ENCODE results near the gene IFI27L1. TPM values are rescaled to one million over a fixed set of nuclear protein-coding genes. Genes with fewer than 3 reads are reported as not detected.

The IFI27L1 gene
- total RNA-seq, 1 experiment from 2014 or later, result 27.6 TPM

DNA sequence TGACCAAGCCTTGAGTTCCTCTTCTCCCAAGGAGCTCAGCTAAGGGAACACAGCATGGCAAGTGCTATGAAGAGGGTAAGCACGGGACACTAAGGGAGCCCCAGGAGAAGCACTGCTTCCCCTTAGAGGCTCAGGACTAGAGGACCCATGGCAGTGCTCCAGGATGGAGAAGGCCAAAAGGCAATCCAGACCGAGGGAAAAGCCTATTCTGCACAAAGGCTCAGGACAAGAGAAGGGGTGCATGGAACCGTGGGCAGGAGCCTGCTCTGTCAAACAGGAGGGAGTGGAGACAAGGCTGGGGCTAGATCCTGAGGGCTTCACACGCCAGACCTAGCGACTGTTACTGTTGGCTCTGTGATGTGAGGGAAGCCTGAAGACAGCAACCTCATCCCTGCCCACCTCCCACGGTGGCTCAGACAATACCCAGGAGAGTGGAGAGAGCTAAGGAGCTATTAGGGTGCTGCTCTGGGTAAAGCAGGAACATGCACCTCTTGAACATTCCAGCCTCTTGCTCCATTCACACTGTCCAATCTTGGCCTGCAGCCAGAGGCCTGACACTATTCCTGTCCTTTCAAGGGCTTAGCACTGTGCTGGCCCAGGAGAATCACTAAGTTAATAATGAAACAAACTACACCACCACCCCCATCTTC lies 30.8 kb upstream of the IFI27L1 start:
- no peak overlapping the region for H3K27ac Mint-ChIP-seq
- peaks cover 11% of the 10 kb centered on the region for H3K4me1 Mint-ChIP-seq
- DNase-seq (ENCODE audit: low spot score) (no peak), ATAC-seq (no peak)
- H3K36me3 Mint-ChIP-seq, result peaks cover 70% of the 10 kb centered on the region
- ChIA-PET CTCF (interaction anchor here (0.6 to 4.0 kb wide), 10 partner anchors 14 to 257 kb away, joined by 3 to 31 read pairs (median 7); partner anchors contain the start of genes DDX24, IFI27L1 and IFI27L2), POLR2A (interaction anchor here (0.7 kb wide), 1 partner anchor 332 kb away, joined by 3 read pairs; no protein-coding TSS in a partner anchor)
- no peaks in the 10 kb centered on the region for H3K27me3 Mint-ChIP-seq (ENCODE audit: low read depth)
- TF ChIP-seq, protein P1, sequence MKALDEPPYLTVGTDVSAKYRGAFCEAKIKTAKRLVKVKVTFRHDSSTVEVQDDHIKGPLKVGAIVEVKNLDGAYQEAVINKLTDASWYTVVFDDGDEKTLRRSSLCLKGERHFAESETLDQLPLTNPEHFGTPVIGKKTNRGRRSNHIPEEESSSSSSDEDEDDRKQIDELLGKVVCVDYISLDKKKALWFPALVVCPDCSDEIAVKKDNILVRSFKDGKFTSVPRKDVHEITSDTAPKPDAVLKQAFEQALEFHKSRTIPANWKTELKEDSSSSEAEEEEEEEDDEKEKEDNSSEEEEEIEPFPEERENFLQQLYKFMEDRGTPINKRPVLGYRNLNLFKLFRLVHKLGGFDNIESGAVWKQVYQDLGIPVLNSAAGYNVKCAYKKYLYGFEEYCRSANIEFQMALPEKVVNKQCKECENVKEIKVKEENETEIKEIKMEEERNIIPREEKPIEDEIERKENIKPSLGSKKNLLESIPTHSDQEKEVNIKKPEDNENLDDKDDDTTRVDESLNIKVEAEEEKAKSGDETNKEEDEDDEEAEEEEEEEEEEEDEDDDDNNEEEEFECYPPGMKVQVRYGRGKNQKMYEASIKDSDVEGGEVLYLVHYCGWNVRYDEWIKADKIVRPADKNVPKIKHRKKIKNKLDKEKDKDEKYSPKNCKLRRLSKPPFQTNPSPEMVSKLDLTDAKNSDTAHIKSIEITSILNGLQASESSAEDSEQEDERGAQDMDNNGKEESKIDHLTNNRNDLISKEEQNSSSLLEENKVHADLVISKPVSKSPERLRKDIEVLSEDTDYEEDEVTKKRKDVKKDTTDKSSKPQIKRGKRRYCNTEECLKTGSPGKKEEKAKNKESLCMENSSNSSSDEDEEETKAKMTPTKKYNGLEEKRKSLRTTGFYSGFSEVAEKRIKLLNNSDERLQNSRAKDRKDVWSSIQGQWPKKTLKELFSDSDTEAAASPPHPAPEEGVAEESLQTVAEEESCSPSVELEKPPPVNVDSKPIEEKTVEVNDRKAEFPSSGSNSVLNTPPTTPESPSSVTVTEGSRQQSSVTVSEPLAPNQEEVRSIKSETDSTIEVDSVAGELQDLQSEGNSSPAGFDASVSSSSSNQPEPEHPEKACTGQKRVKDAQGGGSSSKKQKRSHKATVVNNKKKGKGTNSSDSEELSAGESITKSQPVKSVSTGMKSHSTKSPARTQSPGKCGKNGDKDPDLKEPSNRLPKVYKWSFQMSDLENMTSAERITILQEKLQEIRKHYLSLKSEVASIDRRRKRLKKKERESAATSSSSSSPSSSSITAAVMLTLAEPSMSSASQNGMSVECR (CRISPR knock-in tag; IDR thresholded peaks at IDR 0.05; ENCODE audit: borderline replicate concordance), result no peak
- TF ChIP-seq ELF4 (CRISPR knock-in tag; IDR thresholded peaks at IDR 0.05; ENCODE audit: low read depth) (no peak), NFE2L1 (CRISPR knock-in tag; IDR thresholded peaks at IDR 0.05) (no peak), SOX15 (CRISPR knock-in tag; IDR thresholded peaks at IDR 0.05) (no peak), TEAD1 (CRISPR knock-in tag; IDR thresholded peaks at IDR 0.05) (no peak), TP53 (CRISPR knock-in tag; IDR thresholded peaks at IDR 0.05) (no peak), ZNF232 (CRISPR knock-in tag; IDR thresholded peaks at IDR 0.05) (no peak), OVOL2 (CRISPR knock-in tag; IDR thresholded peaks at IDR 0.05; ENCODE audit: borderline replicate concordance) (no peak), PRRX2 (CRISPR knock-in tag; IDR thresholded peaks at IDR 0.05) (no peak)
- TF ChIP-seq, protein P2, sequence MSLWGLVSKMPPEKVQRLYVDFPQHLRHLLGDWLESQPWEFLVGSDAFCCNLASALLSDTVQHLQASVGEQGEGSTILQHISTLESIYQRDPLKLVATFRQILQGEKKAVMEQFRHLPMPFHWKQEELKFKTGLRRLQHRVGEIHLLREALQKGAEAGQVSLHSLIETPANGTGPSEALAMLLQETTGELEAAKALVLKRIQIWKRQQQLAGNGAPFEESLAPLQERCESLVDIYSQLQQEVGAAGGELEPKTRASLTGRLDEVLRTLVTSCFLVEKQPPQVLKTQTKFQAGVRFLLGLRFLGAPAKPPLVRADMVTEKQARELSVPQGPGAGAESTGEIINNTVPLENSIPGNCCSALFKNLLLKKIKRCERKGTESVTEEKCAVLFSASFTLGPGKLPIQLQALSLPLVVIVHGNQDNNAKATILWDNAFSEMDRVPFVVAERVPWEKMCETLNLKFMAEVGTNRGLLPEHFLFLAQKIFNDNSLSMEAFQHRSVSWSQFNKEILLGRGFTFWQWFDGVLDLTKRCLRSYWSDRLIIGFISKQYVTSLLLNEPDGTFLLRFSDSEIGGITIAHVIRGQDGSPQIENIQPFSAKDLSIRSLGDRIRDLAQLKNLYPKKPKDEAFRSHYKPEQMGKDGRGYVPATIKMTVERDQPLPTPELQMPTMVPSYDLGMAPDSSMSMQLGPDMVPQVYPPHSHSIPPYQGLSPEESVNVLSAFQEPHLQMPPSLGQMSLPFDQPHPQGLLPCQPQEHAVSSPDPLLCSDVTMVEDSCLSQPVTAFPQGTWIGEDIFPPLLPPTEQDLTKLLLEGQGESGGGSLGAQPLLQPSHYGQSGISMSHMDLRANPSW (CRISPR knock-in tag; conservative IDR thresholded peaks at IDR 0.05; ENCODE audit: low read depth), result no peak
- TF ChIP-seq, protein P3, sequence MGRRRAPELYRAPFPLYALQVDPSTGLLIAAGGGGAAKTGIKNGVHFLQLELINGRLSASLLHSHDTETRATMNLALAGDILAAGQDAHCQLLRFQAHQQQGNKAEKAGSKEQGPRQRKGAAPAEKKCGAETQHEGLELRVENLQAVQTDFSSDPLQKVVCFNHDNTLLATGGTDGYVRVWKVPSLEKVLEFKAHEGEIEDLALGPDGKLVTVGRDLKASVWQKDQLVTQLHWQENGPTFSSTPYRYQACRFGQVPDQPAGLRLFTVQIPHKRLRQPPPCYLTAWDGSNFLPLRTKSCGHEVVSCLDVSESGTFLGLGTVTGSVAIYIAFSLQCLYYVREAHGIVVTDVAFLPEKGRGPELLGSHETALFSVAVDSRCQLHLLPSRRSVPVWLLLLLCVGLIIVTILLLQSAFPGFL (CRISPR knock-in tag; IDR thresholded peaks at IDR 0.05; ENCODE audit: borderline replicate concordance), result no peak
- TF ChIP-seq, protein P4, sequence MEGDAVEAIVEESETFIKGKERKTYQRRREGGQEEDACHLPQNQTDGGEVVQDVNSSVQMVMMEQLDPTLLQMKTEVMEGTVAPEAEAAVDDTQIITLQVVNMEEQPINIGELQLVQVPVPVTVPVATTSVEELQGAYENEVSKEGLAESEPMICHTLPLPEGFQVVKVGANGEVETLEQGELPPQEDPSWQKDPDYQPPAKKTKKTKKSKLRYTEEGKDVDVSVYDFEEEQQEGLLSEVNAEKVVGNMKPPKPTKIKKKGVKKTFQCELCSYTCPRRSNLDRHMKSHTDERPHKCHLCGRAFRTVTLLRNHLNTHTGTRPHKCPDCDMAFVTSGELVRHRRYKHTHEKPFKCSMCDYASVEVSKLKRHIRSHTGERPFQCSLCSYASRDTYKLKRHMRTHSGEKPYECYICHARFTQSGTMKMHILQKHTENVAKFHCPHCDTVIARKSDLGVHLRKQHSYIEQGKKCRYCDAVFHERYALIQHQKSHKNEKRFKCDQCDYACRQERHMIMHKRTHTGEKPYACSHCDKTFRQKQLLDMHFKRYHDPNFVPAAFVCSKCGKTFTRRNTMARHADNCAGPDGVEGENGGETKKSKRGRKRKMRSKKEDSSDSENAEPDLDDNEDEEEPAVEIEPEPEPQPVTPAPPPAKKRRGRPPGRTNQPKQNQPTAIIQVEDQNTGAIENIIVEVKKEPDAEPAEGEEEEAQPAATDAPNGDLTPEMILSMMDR (IDR thresholded peaks at IDR 0.05), result no peak
- TF ChIP-seq, protein P5, sequence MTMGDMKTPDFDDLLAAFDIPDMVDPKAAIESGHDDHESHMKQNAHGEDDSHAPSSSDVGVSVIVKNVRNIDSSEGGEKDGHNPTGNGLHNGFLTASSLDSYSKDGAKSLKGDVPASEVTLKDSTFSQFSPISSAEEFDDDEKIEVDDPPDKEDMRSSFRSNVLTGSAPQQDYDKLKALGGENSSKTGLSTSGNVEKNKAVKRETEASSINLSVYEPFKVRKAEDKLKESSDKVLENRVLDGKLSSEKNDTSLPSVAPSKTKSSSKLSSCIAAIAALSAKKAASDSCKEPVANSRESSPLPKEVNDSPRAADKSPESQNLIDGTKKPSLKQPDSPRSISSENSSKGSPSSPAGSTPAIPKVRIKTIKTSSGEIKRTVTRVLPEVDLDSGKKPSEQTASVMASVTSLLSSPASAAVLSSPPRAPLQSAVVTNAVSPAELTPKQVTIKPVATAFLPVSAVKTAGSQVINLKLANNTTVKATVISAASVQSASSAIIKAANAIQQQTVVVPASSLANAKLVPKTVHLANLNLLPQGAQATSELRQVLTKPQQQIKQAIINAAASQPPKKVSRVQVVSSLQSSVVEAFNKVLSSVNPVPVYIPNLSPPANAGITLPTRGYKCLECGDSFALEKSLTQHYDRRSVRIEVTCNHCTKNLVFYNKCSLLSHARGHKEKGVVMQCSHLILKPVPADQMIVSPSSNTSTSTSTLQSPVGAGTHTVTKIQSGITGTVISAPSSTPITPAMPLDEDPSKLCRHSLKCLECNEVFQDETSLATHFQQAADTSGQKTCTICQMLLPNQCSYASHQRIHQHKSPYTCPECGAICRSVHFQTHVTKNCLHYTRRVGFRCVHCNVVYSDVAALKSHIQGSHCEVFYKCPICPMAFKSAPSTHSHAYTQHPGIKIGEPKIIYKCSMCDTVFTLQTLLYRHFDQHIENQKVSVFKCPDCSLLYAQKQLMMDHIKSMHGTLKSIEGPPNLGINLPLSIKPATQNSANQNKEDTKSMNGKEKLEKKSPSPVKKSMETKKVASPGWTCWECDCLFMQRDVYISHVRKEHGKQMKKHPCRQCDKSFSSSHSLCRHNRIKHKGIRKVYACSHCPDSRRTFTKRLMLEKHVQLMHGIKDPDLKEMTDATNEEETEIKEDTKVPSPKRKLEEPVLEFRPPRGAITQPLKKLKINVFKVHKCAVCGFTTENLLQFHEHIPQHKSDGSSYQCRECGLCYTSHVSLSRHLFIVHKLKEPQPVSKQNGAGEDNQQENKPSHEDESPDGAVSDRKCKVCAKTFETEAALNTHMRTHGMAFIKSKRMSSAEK (CRISPR knock-in tag; IDR thresholded peaks at IDR 0.05; ENCODE audit: borderline replicate concordance), result no peak
- TF ChIP-seq, protein P6, sequence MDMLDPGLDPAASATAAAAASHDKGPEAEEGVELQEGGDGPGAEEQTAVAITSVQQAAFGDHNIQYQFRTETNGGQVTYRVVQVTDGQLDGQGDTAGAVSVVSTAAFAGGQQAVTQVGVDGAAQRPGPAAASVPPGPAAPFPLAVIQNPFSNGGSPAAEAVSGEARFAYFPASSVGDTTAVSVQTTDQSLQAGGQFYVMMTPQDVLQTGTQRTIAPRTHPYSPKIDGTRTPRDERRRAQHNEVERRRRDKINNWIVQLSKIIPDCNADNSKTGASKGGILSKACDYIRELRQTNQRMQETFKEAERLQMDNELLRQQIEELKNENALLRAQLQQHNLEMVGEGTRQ (CRISPR knock-in tag; IDR thresholded peaks at IDR 0.05), result no peak
- no peak overlapping the region for H3K4me3 Mint-ChIP-seq
- H3K9me3 Mint-ChIP-seq, result no peaks in the 10 kb centered on the region

Data from WTC11 (cell line).